Breast epithelium (tissue), 3 donors: Measurements from ENCODE around the gene GPR153.

ENCODE experiments used
- POLR2AphosphoS5 ChIP-seq, 3 donors: sonication (generic); formaldehyde crosslinking; IDR thresholded peaks; one replicate each; pipeline ENCODE4 v1.6.1; 2017; ENCODE audit warnings: antibody characterized with exemption in 3 of 3
- TF ChIP-seq, protein P1 (sequence below), 3 donors: fragments of 450-650 bp; IDR thresholded peaks; one replicate each; pipeline ENCODE4 v1.5.1; 2016 to 2017; ENCODE audit warnings: antibody characterized with exemption in 3 of 3, mild to moderate bottlenecking in 3 of 3, moderate library complexity in 3 of 3

- TF ChIP-seq, protein P1, sequence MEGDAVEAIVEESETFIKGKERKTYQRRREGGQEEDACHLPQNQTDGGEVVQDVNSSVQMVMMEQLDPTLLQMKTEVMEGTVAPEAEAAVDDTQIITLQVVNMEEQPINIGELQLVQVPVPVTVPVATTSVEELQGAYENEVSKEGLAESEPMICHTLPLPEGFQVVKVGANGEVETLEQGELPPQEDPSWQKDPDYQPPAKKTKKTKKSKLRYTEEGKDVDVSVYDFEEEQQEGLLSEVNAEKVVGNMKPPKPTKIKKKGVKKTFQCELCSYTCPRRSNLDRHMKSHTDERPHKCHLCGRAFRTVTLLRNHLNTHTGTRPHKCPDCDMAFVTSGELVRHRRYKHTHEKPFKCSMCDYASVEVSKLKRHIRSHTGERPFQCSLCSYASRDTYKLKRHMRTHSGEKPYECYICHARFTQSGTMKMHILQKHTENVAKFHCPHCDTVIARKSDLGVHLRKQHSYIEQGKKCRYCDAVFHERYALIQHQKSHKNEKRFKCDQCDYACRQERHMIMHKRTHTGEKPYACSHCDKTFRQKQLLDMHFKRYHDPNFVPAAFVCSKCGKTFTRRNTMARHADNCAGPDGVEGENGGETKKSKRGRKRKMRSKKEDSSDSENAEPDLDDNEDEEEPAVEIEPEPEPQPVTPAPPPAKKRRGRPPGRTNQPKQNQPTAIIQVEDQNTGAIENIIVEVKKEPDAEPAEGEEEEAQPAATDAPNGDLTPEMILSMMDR (IDR thresholded peaks at IDR 0.05): no peak
- TF ChIP-seq POLR2AphosphoS5 (IDR thresholded peaks at IDR 0.05): no peak
These were observed 50.1 kb downstream of the GPR153 start for GRCh38 chr1:6210591-6211355.
